H54 (cell line): ENCODE data around the gene SLC25A30.
"Not testable (repeated sequence)": the region's sequence is repeated elsewhere in the genome, so short reads cannot be mapped to it uniquely, and the experiment has no call there.

ENCODE experiments used
- DNase-seq: peaks from one replicate; pipeline ENCODE4 v3.0.0; 2011; ENCODE audit warnings: low spot score, mixed read lengths; ENCODE audit not compliant: insufficient read length
- FAIRE-seq: peaks from 3 replicates; lab custom pipeline; 2011; peaks lifted over from hg19 to GRCh38; lab: Jason Lieb, UNC
- POLR2A ChIP-seq: IDR thresholded peaks from 2 replicates; pipeline ENCODE4 v1.6.1; 2011; ENCODE audit warnings: low read depth, mild to moderate bottlenecking, low read length

Gene SLC25A30

DNA sequence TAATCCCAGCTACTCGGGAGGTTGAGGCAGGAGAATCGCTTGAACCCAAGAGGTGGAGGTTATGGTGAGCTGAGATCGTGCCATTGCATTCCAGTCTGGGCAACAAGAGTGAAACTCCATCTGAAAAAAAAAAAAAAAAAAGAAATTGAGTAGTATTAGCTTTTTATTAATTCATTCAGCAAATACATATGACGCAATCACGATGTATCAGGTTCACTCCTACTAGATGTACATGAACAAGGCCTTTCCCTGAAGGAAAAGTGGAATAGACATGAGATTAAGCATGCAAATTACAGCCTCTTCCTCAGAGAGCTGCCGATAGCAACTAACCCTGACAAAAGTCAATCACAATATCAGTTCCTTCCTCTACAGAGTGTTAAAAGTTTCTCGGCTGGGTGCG is 68.0 kb downstream of the SLC25A30 start:
- no peak for FAIRE-seq
- no peak for TF ChIP-seq POLR2A
- DNase-seq = no peak

DNA sequence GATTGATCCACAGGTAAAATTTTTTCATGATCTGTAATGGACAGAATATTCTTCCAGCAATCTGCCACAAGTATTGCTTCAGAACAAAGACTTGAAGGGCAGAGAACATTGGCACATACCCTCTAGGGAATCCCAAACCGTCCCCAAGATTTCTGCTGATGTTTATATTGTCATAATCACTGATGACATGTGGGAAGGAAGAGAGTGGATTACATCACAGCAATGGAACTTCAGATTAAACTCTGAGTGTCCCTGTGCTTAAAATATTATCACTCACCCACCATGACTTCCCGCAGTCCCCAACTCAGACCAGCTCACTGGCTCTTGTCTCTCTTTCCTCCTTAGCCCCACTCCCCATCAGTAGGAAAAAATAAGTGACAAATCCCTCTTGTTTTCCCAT is 68.7 kb downstream of the SLC25A30 start:
- DNase-seq (no peak), FAIRE-seq (no peak)
- no peak for TF ChIP-seq POLR2A

DNA sequence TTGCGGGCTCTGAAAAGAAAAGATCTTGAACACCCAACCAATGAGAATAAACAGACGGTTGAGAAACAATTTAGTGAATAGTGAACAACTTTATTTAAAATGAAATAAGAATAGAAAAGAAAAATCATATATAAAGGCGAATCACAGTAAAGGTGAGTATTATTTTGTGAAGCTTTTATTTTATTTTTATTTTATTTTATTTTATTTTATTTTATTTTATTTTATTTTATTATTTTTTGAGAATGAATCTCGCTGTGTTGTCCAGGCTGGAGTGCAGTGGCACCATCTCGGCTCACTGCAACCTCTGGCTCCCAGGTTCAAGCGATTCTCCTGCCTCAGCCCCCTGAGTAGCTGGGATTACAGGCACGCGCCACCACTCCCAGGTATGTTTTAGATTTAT is 74.1 kb downstream of the SLC25A30 start:
- not testable (repeated sequence) for DNase-seq, FAIRE-seq
